ENCODE results near the gene CAMK1D.

CAMK1D gene

GRCh38 chr10:12408472-12408871 lies 59.1 kb downstream of the CAMK1D start:
- DNase-seq (ENCODE audit: low read depth, low spot score) = no peak
- H3K4me3 ChIP-seq (ENCODE audit: low read depth, low read length) = no peak overlapping the region
- no peak for TF ChIP-seq CTCF (IDR thresholded peaks at IDR 0.05; ENCODE audit: insufficient read depth, low read length, missing control alignments)
- POLR2A ChIA-PET = no interaction called here
- CTCF ChIA-PET = no interaction called here

- POLR2A ChIA-PET = no interaction called here
- no peak overlapping the region for H3K4me3 ChIP-seq (ENCODE audit: low read depth, low read length)
- TF ChIP-seq CTCF (IDR thresholded peaks at IDR 0.05; ENCODE audit: insufficient read depth, low read length, missing control alignments) = no peak
- no peak for DNase-seq (ENCODE audit: low read depth, low spot score)
- CTCF ChIA-PET = no interaction called here
Measured at GRCh38 chr10:12409161-12409560, 59.8 kb downstream of the CAMK1D start.

GRCh38 chr10:12409613-12410012 lies 60.3 kb downstream of the CAMK1D start:
- no peak overlapping the region for H3K4me3 ChIP-seq (ENCODE audit: low read depth, low read length)
- DNase-seq (ENCODE audit: low read depth, low spot score) = no peak
- CTCF ChIA-PET = no interaction called here
- POLR2A ChIA-PET = no interaction called here
- TF ChIP-seq CTCF (IDR thresholded peaks at IDR 0.05; ENCODE audit: insufficient read depth, low read length, missing control alignments) = no peak

- H3K4me3 ChIP-seq (ENCODE audit: low read depth, low read length) = no peak overlapping the region
- ChIA-PET POLR2A (no interaction called here), CTCF (no interaction called here)
- TF ChIP-seq CTCF (IDR thresholded peaks at IDR 0.05; ENCODE audit: insufficient read depth, low read length, missing control alignments) = no peak
- DNase-seq (ENCODE audit: low read depth, low spot score) = no peak
Measured at GRCh38 chr10:12412666-12413368, 63.5 kb downstream of the CAMK1D start.

- ChIA-PET CTCF (interaction anchor here (1.3 kb wide), 1 partner anchor 243 kb away, joined by 4 read pairs; no protein-coding TSS in a partner anchor), POLR2A (no interaction called here)
- DNase-seq (ENCODE audit: low read depth, low spot score) = no peak
- TF ChIP-seq CTCF (IDR thresholded peaks at IDR 0.05; ENCODE audit: insufficient read depth, low read length, missing control alignments) = no peak
- H3K4me3 ChIP-seq (ENCODE audit: low read depth, low read length) = no peak overlapping the region
Measured at GRCh38 chr10:12413369-12413711, 64.0 kb downstream of the CAMK1D start.

- no peak for TF ChIP-seq CTCF (IDR thresholded peaks at IDR 0.05; ENCODE audit: insufficient read depth, low read length, missing control alignments)
- ChIA-PET CTCF (interaction anchor here (1.3 kb wide), 1 partner anchor 242 kb away, joined by 4 read pairs; no protein-coding TSS in a partner anchor), POLR2A (no interaction called here)
- no peak overlapping the region for H3K4me3 ChIP-seq (ENCODE audit: low read depth, low read length)
- no peak for DNase-seq (ENCODE audit: low read depth, low spot score)
Measured at GRCh38 chr10:12414278-12414989, 65.1 kb downstream of the CAMK1D start.
